GM10266 (cell line): ENCODE results near the gene ARHGDIA.

ENCODE experiments used
- DNase-seq: peaks from one replicate; pipeline ENCODE4 v3.0.0; 2012; ENCODE audit errors: extremely low spot score
- TF ChIP-seq, protein P1 (sequence below): IDR thresholded peaks from 2 replicates; pipeline ENCODE4 v1.5.1; 2012; ENCODE audit warnings: mild to moderate bottlenecking, low read depth; ENCODE audit not compliant: control insufficient read depth, insufficient read depth; ENCODE audit errors: missing control alignments

The ARHGDIA gene

DNA sequence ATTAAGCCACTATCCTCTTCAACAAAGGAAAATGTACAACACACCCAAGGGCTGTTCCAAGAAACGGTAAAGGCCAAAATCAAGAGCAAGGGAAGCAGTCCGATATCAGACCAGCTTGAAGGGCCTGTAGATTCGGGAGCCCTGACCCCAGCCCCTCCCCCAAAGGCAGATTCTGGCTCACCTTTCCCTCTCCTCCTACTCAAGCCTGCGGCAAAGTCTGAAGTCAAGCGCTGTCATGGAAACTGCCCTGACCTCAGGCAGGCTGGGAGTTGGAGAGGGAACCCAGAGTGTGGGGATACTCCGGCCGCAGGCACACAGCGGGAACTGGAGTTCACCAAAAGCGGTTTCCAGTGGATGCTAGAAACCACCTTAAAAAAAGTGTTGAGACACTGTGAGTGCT lies 18.5 kb upstream of the ARHGDIA start:
- TF ChIP-seq, protein P1, sequence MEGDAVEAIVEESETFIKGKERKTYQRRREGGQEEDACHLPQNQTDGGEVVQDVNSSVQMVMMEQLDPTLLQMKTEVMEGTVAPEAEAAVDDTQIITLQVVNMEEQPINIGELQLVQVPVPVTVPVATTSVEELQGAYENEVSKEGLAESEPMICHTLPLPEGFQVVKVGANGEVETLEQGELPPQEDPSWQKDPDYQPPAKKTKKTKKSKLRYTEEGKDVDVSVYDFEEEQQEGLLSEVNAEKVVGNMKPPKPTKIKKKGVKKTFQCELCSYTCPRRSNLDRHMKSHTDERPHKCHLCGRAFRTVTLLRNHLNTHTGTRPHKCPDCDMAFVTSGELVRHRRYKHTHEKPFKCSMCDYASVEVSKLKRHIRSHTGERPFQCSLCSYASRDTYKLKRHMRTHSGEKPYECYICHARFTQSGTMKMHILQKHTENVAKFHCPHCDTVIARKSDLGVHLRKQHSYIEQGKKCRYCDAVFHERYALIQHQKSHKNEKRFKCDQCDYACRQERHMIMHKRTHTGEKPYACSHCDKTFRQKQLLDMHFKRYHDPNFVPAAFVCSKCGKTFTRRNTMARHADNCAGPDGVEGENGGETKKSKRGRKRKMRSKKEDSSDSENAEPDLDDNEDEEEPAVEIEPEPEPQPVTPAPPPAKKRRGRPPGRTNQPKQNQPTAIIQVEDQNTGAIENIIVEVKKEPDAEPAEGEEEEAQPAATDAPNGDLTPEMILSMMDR = no peak
- DNase-seq = no peak

DNA sequence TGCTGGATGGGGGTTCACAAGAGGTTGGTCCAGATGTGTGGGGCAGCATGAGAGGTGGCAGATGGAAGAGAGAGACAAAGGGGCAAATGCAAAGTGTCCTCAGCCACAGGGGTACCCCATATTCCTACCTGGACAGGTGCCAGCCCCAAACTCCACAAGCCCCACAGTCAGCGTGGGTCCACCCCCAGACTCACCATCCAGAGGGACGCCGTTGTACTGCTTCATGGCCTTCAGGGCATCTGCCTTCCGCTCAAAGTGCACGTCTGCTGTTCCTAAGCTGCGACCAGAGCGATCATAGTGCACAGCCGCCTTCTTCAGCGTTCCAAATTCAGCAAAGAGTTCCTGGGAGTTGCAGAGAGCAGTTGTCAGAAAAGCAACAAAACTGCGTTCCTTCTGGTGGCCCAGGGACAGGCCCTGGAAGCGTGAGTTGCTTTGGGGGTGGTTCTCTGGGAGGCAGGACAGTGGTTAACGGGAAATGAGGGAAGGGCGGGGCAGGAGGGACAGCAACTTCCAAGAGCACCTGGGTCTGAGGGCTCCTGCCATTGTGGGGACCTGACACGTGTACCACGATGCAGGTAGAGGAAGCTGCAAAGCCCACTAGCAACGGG lies 18.0 kb upstream of the ARHGDIA start:
- no peak for DNase-seq
- TF ChIP-seq, protein P1 = no peak

DNA sequence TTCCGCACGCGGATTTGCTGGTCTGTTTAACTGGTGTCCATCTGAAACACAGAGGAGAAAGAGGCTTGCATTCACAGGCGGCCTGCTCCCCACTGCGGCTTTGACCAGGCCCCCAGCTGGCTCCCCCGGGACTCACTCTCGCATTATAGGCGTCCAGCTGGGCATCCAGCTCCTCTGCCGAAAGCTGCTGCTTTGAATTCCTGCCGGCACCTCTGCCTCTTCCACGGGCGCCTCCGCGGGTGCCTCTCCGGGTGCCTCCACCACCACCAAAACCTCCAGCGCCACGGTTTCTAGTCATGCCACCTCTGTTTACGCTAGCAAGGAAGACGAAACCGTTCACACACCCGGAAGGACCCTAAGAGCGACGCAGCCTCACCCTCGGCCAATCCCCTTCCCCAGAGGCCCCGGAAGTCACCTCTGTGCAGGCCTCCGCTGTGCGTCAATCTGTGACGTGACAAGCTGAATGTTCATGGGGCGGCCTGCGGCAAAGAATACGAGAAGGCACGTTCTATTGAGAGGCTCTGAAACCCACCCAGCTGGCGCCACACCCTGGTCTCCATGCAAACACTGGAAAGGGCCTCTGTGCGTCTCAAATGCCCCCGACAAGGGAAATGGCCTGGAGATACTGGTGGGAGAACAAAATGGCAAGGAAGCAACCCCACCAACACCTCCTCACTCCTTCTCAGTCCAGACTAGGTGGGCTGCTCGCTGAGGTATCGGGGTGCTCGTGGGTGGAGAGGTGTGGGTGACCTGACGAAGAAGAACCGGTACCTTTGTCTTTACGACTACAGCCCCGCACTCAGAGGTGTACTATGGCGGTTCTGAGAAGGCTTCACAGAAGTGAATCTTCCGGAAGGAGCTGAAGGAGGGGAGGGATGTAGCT lies 17.2 kb upstream of the ARHGDIA start:
- TF ChIP-seq, protein P1 = no peak
- no peak for DNase-seq

DNA sequence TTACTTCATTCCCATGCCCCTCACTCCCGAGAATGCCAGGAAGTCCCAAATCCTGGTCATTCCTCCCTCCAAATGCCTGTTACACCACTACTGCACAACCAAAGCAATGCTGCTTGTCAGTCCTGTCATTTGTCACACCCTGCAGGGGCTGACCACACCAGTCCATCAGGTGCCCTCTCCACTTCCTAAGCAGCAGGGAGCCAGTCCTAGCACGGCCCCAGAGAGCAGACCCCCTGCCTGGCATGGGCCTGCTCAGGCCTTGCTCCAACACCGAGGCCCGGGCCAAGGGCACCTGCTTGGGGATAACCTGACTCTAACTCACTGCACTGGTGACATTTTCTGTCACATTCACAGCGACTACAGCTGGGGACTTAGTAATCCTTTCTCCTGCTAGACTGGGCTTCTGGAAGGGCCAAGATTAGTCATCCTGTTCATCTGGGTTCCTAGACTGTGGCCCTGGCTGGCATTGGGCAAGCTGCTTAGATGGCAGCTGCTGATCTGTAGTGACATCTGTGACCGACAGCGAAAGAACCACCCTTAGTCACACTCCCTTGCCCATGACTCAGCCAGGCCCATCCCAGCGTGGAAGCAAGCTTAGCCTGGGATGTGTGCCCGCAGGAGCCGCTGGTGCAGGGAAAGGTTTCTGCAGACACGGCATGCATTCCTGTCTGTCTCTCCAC lies 14.9 kb upstream of the ARHGDIA start:
- DNase-seq = no peak
- TF ChIP-seq, protein P1 = no peak

DNA sequence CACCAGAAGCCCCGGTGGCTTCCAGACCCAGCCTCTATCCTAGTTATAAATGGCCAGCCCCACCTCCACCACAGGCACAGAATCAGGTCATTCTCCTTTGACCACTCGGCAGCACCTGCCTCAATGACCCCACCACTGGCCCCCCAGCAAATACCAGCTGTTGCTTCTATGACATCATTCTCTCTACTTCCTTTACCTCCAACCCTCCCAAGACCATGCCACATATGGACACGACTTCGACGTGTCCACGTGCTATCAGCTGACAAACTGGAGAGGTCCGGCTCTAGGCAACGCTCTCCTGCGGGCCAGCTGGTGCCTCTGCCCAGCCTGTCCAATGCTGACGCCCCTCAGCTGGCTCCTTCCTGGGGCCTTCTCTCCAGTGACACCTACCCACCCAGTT lies 14.3 kb upstream of the ARHGDIA start:
- no peak for DNase-seq
- TF ChIP-seq, protein P1 = no peak

DNA sequence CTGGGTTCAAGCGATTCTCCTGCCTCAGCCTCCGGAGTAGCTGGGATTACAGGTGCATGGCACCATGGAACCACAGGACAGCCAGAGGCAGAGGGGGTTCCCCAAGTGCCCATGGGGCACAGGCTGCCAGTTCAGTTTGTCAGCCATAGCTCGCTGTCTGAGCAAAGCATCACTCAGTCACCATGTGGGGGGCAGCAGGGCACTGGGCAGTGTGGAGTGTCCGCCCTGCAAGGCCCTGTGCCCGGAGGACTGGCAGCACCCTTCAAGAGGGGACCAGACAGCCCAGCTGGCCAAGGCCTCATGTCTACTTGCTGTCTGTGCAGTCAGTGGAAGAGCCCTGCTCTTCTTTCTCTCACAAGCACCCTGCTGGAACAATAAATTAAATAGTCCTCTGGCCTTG lies 13.8 kb upstream of the ARHGDIA start:
- no peak for DNase-seq
- TF ChIP-seq, protein P1 = no peak

DNA sequence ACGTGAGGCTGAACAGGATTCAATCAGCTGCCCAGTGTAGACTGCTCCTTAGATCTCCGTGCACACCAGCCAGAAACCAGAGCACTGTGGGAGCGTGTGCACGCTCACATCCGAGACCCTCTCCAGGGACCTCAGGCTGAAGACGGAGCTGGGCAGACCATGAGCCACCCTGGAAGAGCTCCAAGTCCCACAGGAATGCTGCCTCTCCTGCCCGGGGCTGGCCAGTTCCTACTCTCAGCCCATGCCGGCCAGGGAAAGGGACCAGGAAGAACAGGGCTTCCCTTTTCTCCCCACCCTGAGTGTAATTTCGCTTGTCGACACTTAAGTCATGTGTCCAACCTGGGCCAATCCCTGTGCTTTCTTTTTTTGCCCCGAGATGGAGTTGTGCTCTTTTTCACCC lies 13.4 kb upstream of the ARHGDIA start:
- no peak for DNase-seq
- TF ChIP-seq, protein P1 = no peak
